ENCODE measurements around the gene UBXN11.

The UBXN11 gene

GRCh38 chr1:26285366-26286063, 20.9 kb downstream of the UBXN11 start:
- no peak for DNase-seq (ENCODE audit: low read depth in 2 of 2)

- peak; percentile 57 to 58 for DNase-seq (ENCODE audit: low read depth in 2 of 2)
These were observed 21.7 kb downstream of the UBXN11 start for GRCh38 chr1:26284597-26285347.

DNA sequence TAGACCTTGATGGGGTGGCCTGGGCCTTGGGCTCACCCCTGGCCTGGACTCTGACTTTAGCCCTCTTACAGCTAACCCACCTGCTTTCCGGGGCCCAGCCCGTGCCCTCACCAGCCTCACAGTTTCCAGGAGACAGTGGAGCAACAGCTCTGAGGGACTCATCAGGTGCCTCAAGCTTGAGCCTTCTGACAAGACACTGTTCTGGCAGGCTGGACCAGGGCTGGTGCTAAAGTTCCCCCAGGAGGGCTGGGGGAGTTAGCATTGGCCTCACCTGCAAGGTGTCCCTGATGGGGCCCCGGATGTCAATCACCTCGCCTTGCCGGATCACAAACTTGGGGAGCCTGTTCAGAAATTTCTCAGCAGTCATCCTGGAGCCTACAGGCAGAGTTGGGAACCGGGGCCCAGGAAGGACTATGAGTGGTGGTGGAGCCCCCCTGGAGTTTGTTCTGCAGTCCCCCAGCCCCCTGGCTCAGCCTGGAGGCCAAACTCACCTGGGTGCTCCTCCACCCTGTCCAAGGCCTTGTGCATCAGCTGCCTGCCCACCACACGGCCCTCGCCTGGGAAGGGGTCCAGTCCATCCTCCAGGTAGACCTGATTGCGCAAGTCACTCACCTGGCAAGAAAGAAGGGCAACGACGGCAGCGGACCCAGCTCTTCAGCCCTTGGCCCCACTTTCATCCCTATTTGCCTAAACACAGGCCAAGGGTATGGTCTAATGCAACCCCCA, 22.4 kb downstream of the UBXN11 start:
- DNase-seq (ENCODE audit: low read depth in 2 of 2), result no peak

DNA sequence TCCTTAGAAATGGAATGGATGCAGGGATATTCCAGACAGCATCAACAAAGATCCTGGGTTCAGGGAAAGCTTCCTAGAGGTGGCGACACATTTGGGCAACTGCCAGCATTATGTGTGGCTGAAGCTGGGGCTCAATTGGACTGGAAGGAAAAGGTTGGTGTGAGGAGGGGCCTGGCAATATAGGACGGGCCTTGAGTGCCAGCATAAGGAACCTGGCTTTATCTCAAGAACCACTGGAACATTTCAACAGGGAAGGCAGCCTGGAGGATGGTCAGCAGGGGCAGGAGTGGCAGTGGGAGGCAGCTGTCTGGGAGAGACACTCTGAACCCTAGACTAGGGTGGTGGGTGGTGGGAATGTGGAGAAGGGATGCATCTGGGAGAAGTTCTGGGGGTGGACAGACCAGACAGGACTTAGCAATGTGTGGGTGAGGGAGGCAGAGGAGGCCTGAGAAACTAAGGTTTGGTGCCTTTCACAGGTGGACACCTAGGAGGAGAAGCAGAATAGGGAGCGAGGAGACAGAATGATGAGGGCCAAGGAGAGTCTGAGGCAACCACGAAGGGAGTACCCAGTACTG, 23.1 kb downstream of the UBXN11 start:
- DNase-seq (ENCODE audit: low read depth in 2 of 2), result no peak

DNA sequence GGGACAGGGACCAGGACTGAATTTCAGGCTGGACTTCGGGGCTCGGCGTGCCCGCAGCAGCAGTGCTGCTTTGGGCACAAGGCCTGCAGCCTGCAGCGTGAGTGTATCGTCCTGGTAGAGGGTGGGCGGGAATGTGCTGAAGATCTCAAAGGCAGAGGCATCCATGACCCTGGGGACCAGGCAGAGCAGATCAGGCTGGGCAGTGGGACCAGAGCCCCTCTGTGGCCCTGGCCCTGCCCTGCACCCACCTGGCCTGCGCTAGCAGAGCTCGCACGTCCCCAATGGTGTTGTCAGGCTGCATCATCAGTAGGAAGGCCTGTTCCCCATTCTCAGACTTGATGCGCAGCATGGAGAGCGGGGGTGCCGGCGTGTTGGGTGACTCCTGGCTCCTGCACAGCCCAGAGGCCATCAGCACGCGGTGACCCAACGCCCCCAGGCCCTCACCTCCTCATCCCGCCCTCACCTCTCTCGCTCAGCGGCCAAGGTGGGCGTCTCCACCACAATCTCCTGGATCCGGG, 24.0 kb downstream of the UBXN11 start:
- no peak for DNase-seq (ENCODE audit: low read depth in 2 of 2)

DNA sequence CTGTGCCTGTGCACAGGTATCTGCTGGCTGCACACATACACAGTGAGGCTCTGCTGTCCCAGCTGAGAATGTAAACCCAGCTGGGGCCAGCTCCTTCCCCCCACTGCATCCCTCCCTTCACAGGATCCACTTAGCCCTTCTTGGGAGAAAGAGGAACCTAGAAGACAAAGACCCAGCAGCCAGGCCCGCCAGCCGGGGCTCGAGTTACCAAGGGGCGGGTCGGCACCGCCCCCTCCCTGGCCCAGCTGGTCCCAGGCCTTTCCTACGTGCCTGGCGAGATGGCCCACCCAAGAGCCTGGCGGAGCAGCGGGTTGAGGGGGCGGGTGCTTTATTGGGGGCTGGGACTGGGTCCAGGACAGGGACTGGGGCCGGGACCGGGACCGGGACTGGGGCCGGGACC, 24.5 kb downstream of the UBXN11 start:
- peak in 1 of 2 experiments; percentile 38 for DNase-seq (ENCODE audit: low read depth in 2 of 2)

GRCh38 chr1:26281091-26281958, 25.1 kb downstream of the UBXN11 start:
- DNase-seq (ENCODE audit: low read depth in 2 of 2), result no peak

- DNase-seq (ENCODE audit: low read depth in 2 of 2), result no peak
These were observed 25.9 kb downstream of the UBXN11 start for GRCh38 chr1:26280333-26281042.

DNA sequence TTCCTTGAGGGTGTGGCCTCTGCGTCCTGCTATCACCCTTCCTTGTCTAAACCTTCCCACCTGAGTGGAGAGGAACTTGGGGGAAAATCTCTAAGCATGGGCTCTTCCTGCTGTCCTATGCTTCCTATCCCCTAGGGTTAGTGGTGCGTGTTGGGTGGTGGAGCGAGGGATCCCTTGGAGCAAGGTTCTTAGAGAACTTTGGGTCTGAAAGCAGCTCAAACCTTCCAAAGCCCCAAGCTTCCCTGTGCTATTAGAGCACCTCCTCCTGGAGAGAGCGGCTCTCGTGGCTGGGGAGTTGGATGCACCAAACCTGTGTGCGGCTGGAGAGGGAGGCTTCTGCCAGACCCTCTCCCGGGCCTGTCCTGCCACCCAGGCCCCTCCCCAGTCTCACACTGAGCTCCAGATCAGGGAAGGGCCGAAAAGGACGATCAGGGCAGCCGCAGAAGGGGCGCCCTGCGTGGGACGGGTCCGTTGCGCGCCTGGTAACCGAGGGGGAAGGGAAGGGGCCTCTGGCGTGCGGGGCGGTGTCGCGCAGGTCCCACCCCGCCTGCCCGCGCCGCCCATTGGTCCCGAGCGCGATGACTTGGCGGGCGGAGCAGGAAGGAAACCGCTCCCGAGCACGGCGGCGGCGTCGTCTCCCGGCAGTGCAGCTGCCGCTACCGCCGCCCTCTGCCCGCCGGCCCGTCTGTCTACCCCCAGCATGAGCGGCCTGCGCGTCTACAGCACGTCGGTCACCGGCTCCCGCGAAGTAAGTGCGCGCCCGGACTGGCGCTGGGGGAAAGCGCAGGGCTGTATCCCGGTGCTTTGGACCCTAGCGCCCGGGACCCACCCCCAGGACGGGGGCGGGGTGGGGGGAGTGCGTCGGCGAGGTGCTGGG, 26.7 kb downstream of the UBXN11 start, which contains the start of gene SH3BGRL3:
Gene SH3BGRL3 (plus strand): TSS at position 631 of the 877 bp plus-strand sequence. CDS start 70 bp downstream, at position 701.
- DNase-seq (ENCODE audit: low read depth in 2 of 2), result peak; percentile 52 to 60

- DNase-seq (ENCODE audit: low read depth in 2 of 2), result no peak
These were observed 27.5 kb downstream of the UBXN11 start for GRCh38 chr1:26278724-26279455.

GRCh38 chr1:26278303-26278702, 28.1 kb downstream of the UBXN11 start:
- no peak for DNase-seq (ENCODE audit: low read depth in 2 of 2)

DNA sequence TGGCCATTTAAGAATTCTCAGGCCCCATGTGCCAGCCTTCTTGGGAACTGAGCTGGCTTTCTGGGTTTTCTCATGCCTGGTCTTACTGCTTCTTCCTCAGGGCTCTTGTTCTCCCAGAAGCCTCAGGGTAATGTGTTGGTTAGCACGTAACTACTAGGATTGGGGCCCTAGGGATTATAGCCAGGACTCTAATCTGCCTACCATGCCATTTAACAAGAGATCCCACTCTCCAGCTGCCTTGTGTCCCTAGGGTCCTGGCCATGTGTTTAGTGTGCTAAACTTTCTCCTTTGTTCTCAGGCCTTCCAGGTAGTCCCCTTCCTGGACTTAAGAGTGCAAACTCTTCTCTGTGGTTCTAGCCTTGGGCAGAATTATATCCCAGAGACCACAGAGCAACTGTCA, 28.7 kb downstream of the UBXN11 start:
- DNase-seq (ENCODE audit: low read depth in 2 of 2), result no peak

DNA sequence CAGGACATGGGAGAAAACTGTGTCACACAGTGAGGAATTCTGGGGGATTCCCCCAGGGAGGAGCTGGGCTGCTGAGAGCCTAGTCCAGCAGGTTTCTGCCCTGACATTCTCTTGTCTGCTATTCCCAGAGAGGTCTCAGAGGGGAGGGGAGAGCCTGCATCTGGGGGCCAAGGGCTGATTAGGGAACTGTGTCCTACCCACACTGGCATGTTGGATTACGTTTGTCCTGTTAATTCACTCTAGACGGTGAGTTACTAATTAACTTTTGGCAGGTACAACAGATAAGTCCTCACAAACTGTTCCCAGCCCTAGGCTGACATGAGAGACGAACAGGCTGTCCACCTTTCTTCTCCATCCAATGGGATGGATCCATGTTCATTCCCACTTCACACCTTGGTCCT, 29.2 kb downstream of the UBXN11 start:
- no peak for DNase-seq (ENCODE audit: low read depth in 2 of 2)

DNA sequence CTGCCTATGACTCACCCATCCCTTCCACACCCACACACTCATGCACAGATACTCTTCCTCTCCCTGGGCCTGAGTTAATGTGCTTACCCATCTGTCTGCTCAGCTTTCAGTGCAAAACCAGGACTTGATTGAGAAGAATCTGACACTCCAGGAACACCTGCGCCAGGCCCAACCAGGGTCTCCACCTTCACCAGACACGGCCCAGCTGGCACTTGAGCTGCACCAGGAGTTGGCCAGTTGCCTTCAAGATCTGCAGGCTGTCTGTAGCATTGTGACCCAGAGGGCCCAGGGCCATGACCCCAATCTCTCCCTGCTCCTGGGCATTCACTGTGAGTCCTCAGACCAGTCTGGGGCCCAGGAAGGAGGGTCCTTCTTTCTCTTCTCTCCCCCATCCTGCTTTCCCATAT, 30.0 kb downstream of the UBXN11 start:
- DNase-seq (ENCODE audit: low read depth in 2 of 2), result no peak

DNA sequence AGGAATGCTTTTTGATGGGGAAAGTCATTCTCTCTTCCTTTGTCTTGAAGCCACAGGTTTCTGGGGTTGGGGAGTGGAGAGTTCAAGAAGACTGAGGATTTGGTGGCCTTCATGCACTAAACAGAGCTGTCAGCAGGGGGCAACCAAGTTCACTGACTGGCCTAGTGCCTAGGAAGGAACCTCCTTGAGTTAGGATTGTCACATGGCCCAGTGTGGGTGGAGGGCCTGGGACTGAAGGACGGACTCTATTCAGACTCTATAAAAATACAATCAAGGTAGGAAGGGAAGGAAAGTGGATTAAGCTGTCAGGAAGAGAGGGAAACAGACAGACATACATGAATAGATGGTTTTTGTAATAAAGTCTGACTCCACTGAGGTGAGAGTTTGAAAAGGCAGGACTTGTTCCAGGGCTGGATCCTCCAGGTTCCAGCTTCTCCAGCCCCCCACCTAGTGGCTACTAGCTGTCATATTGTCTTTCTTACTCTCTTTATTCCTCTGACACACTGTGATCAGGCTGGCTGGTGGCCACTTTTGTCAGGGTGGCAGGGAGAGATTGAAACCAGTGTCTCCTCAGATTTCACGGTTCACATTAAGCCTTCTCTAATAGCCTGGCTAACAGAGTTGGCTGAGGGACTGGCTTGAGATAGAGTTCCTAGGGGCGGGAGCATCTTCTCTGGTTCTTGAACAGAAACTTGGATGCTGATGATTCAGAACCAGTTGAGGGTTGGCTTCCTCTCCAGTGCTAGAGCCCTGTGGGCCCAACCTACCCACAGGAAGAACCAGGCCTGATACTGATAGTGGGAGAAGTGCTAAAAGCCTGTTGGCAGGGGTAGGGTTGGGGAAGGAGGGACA, 30.6 kb downstream of the UBXN11 start:
- DNase-seq (ENCODE audit: low read depth in 2 of 2), result peak; percentile 83 to 84

DNA sequence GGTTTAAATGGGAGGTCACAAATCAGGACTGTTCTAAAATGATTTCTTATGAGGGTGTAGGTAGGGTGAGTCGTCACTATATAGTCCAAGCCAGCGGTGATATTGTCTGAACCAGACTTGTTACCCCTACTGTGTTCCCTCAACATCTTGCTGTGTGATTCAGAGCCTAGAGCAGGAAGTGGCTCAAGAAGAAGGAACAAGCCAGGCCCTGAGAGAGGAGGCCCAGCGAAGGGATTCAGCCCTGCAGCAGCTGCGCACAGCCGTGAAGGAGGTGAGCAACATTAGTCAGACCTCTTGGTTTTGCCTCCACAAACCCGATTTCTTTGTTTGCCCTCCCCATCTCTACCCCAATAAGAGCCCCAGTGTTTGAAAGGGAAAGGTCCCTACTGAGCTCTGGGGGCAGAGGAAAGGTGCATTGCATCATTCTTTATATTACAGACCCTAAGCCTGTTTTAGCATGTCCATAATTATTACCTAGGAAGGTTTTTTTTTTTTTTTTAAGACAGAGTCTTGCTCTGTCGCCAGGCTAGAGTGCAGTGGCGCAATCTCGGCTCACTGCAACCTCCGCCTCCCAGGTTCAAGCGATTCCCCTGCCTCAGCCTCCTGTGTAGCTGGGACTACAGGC, 31.5 kb downstream of the UBXN11 start:
- DNase-seq (ENCODE audit: low read depth in 2 of 2), result no peak

DNA sequence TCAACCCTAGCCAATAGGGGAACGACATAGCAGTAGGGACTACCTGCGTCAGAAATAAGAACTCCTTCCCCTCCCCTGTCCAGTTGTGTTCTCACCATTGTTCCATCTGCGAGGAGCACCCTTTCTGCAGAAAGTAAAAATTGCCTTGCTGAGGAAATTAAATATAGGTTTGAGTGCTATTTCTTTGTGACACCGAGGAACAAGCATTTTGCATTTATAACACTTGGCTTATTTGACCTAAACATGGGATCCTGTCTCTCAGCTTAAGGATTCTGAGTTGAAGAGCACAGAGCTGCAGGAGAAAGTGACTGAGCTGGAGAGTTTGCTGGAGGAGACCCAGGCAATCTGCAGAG, 37.3 kb downstream of the UBXN11 start:
- DNase-seq (ENCODE audit: low read depth in 2 of 2), result no peak
